SK-N-SH treated with all-trans-retinoic acid at 6 μM for 48 hours (cell line): Measurements from ENCODE around the gene DPP7.

Experiments
- ATAC-seq: fragments of 200-7000 bp; cut with Tn5 transposase; 3 replicates; pipeline ENCODE4 v1.9.1; 2020; ENCODE audit warnings: mild to moderate bottlenecking, moderate library complexity
- ARNTL ChIP-seq: fragments of 450-650 bp; formaldehyde crosslinking; IDR thresholded peaks from 2 replicates; pipeline ENCODE4 v1.5.0; 2020; ENCODE audit warnings: low read depth, mild to moderate bottlenecking, moderate library complexity, borderline replicate concordance
- CREB5 ChIP-seq: fragments of 250-450 bp; sonication (Bioruptor Pico); IDR thresholded peaks from 2 replicates; pipeline ENCODE4 v1.5.1; 2020; ENCODE audit warnings: low read depth, mild to moderate bottlenecking, moderate library complexity
- CSDC2 ChIP-seq: fragments of 250-450 bp; sonication (Bioruptor Pico); IDR thresholded peaks from 2 replicates; pipeline ENCODE4 v1.5.0; 2020; ENCODE audit warnings: mild to moderate bottlenecking, moderate library complexity
- ESRRG ChIP-seq: fragments of 250-450 bp; sonication (Bioruptor Pico); IDR thresholded peaks from 2 replicates; pipeline ENCODE4 v1.6.1; 2021; ENCODE audit warnings: mild to moderate bottlenecking
- ISL1 ChIP-seq: fragments of 250-450 bp; sonication (Bioruptor Pico); IDR thresholded peaks from 2 replicates; pipeline ENCODE4 v2.1.2; 2022; ENCODE audit warnings: mild to moderate bottlenecking, moderate library complexity
- PATZ1 ChIP-seq: fragments of 250-450 bp; sonication (Bioruptor Pico); IDR thresholded peaks from 2 replicates; pipeline ENCODE4 v1.8.0; 2020; ENCODE audit warnings: mild to moderate bottlenecking, moderate library complexity, borderline replicate concordance
- RARB ChIP-seq: fragments of 250-450 bp; sonication (Bioruptor Pico); IDR thresholded peaks from 2 replicates; pipeline ENCODE4 v1.8.0; 2021; ENCODE audit warnings: mild to moderate bottlenecking, moderate library complexity
- TCF4 ChIP-seq: fragments of 250-450 bp; sonication (Bioruptor Pico); IDR thresholded peaks from 2 replicates; pipeline ENCODE4 v1.8.0; 2021; ENCODE audit warnings: mild to moderate bottlenecking, moderate library complexity, borderline replicate concordance
- TOX ChIP-seq: fragments of 250-450 bp; sonication (Bioruptor Pico); IDR thresholded peaks from 2 replicates; pipeline ENCODE4 v1.8.0; 2021; ENCODE audit warnings: mild to moderate bottlenecking, moderate library complexity, borderline replicate concordance
- TSHZ2 ChIP-seq: fragments of 250-450 bp; sonication (Bioruptor Pico); IDR thresholded peaks from 2 replicates; pipeline ENCODE4 v1.5.0; 2020; ENCODE audit warnings: mild to moderate bottlenecking, moderate library complexity
- ZC3H10 ChIP-seq: fragments of 250-450 bp; sonication (Bioruptor Pico); IDR thresholded peaks from 2 replicates; pipeline ENCODE4 v1.5.1; 2021; ENCODE audit warnings: mild to moderate bottlenecking, moderate library complexity
- ZNF565 ChIP-seq: fragments of 450-650 bp; formaldehyde crosslinking; conservative IDR thresholded peaks from 2 replicates; pipeline ENCODE4 v1.5.0; 2020; ENCODE audit warnings: low read depth, mild to moderate bottlenecking, moderate library complexity
- TF ChIP-seq, protein P1 (sequence below): fragments of 250-450 bp; sonication (Bioruptor Pico); IDR thresholded peaks from 2 replicates; pipeline ENCODE4 v1.8.0; 2021; ENCODE audit warnings: low read depth, mild to moderate bottlenecking, moderate library complexity, borderline replicate concordance
- TF ChIP-seq, protein P2 (sequence below): fragments of 250-450 bp; sonication (Bioruptor Pico); IDR thresholded peaks from 2 replicates; pipeline ENCODE4 v1.5.1; 2021; ENCODE audit warnings: mild to moderate bottlenecking, moderate library complexity

The DPP7 gene

DNA sequence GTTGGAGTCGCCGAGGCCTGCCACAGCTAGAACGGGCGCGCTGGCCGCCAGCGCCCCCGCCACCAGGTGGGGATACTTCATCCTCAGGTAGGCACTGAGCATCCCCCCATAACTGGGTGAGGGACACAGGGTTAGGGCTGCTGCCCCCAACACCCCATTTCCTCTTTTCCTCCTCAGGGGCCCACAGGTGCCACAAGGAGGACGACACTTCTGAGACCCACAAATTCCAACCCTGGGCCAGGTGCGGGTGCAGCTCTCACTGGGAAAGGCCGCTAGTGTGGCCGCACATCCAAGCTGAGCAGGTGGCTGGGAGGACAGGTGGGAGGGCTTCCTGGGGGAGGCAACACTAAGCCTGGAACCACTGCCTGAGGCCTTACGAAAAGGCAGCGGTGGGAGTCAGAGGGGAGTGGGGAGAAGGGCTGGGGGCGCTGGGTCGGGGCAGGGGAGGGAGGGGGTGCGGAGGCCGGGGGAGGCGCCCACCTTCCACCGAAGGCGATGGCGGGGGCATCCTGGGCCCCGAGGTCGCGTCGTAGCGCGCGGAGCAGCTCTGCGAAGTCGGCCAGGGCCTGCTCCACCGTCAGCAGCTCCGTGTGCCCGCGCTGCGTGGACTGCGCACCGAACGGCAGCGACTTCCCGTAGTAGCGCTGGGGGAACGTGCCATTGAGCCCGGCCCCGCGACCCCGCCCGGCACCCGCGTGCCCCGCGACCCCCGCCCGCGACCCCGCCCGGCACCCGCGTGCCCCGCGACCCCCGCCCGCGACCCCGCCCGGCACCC is 961 bp downstream of the DPP7 start:
- TF ChIP-seq, protein P1, sequence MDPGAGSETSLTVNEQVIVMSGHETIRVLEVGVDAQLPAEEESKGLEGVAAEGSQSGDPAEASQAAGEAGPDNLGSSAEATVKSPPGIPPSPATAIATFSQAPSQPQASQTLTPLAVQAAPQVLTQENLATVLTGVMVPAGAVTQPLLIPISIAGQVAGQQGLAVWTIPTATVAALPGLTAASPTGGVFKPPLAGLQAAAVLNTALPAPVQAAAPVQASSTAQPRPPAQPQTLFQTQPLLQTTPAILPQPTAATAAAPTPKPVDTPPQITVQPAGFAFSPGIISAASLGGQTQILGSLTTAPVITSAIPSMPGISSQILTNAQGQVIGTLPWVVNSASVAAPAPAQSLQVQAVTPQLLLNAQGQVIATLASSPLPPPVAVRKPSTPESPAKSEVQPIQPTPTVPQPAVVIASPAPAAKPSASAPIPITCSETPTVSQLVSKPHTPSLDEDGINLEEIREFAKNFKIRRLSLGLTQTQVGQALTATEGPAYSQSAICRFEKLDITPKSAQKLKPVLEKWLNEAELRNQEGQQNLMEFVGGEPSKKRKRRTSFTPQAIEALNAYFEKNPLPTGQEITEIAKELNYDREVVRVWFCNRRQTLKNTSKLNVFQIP (CRISPR knock-in tag) = no peak
- TF ChIP-seq CSDC2 (CRISPR knock-in tag) (no peak), PATZ1 (CRISPR knock-in tag) (no peak), ARNTL (CRISPR knock-in tag) (no peak), RARB (no peak), CREB5 (CRISPR knock-in tag) (no peak)
- TF ChIP-seq, protein P2, sequence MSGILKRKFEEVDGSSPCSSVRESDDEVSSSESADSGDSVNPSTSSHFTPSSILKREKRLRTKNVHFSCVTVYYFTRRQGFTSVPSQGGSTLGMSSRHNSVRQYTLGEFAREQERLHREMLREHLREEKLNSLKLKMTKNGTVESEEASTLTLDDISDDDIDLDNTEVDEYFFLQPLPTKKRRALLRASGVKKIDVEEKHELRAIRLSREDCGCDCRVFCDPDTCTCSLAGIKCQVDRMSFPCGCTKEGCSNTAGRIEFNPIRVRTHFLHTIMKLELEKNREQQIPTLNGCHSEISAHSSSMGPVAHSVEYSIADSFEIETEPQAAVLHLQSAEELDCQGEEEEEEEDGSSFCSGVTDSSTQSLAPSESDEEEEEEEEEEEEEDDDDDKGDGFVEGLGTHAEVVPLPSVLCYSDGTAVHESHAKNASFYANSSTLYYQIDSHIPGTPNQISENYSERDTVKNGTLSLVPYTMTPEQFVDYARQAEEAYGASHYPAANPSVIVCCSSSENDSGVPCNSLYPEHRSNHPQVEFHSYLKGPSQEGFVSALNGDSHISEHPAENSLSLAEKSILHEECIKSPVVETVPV (CRISPR knock-in tag) = no peak
- no peak for ATAC-seq

DNA sequence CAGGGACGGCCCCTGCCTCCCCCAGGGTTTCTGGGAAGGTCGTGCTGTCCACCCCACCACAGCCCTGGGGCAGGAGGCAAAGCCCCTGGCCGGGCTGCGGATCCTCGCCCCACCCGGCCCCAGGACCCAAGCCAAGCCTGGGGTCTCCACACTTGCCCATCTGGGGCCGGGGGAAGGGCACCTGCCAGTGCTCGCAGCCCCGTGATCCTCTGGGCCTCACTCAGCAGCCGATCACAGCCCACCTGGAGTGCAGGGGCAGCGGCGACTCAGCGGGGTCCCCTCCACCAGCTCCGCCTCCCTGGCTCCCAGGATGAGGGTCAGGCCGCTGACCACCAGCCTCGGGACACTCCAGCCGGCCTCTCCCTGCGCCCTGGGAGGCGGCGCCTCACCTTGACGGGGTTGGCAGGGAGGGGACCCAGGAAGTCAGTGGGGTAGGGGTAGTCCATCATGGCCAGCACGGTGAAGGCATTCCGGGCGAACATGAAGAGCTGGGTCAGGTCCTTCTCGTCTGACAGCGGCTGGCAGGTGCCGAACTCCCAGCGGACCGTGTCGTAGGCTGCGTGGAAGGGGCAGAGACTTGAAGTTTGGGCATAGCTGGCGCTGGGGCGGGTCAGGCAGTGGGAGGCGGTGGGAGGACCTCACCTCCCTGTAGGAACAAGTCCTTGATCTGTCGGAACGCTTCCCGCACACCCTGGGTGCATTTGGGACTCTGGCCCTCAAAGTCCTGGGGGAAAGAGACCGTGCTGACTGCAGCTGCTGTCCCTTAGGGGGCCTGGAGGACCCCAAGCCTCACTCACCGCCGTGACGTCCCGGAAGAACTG is 1.8 kb downstream of the DPP7 start:
- ATAC-seq = no peak
- no peak for TF ChIP-seq RARB
- TF ChIP-seq, protein P2 (CRISPR knock-in tag) = no peak
- TF ChIP-seq, protein P1 (CRISPR knock-in tag) = no peak
- TF ChIP-seq TCF4 = no peak
- no peak for TF ChIP-seq CREB5 (CRISPR knock-in tag)
- no peak for TF ChIP-seq TSHZ2 (CRISPR knock-in tag)
- TF ChIP-seq ARNTL (CRISPR knock-in tag) = no peak
- TF ChIP-seq ZNF565 (CRISPR knock-in tag) = no peak
- TF ChIP-seq ISL1 = no peak
- TF ChIP-seq ESRRG (CRISPR knock-in tag) = no peak
- no peak for TF ChIP-seq TOX (CRISPR knock-in tag)
- no peak for TF ChIP-seq ZC3H10
